ENCODE data around the gene CAMK2G.

Gene CAMK2G

DNA sequence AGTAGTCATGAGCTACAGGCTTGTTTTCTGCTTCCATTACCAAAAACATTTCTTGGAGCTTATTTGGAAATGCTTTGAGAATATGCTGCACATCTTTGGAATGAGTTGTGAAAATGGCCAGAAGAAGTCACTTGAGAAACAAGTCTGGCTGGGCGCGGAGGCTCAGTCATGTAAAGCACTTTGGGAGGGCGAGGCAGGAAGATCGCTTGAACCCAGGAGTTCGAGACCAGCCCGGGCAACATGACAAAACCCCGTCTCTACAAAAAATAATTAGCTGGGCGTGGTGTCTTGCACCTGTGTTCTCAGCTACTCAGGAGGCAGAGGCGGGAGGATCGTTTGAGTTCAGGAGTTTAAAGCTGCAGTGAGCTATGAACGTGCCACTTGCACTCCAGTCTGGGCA, 93.4 kb downstream of the CAMK2G start:
- peak overlapping the region; percentile 93 for H3K4me3 ChIP-seq (ENCODE audit: low read depth, low read length)

DNA sequence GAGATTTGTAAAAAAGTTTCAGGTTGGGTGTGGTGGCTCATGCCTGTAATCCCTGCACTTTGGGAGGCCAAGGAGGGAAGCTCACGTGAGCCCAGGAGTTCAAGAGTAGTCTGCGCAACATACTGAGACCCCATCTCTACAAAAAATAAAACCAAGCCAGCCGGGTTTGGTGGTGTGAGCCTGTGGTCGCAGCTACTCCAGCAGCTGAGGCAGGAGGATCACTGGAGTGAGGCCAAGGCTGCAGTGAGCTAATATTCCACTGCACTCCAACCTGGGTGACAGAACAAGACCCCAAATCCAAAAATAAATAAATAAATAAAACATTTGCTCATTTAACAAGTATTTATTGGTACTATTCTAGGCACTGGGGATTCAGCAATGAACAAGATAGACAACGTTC, 94.1 kb downstream of the CAMK2G start:
- no peak overlapping the region for H3K4me3 ChIP-seq (ENCODE audit: low read depth, low read length)

DNA sequence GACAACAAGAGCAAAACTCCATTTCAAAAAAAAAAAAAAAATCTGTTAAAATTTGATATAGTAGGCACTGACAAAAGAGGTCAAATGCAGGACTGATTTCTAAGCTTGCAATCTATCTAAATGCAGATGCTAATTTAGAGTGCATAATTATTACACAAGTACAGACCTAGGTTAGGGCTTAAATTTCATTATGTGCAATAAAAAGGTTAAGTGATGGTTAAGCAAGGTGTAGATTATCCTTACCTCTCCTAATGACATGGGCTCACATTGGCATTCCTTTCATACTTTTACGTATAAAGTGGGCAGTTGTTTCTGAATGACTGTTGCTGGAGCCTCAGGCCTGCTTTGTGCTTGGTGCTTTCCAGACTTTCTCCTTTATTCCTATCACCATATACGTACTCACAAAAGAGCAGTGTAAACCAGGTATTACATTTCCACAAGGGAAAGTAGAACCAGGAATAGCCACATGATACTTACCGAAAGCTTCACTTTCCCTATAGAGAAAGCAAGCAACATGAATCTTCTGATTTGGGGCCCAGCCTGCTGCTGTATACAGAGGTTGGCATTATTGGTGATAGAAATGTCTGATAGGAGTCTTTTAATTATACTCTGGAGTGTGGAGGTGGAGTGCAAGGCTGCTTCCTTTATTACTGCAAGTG, 94.7 kb downstream of the CAMK2G start:
- H3K4me3 ChIP-seq (ENCODE audit: low read depth, low read length): no peak overlapping the region

DNA sequence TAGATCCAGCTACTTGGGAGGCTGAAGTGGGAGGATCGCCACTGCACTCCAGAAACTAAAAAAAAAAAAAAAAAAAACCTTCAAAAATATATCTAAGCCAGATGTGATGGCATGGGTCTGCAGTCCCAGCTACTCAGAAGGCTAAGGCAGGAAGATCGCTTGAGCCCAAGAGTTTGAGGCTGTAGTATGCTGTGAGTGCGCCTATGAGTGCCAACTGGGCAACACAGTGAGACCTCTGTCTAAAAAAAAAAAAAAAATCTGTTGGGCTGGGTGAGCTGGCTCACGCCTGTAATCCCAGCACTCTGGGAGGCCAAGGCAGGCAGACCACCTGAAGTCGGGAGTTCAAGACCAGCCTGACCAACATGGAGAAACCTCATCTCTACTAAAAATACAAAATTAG, 95.3 kb downstream of the CAMK2G start:
- H3K4me3 ChIP-seq (ENCODE audit: low read depth, low read length): no peak overlapping the region

DNA sequence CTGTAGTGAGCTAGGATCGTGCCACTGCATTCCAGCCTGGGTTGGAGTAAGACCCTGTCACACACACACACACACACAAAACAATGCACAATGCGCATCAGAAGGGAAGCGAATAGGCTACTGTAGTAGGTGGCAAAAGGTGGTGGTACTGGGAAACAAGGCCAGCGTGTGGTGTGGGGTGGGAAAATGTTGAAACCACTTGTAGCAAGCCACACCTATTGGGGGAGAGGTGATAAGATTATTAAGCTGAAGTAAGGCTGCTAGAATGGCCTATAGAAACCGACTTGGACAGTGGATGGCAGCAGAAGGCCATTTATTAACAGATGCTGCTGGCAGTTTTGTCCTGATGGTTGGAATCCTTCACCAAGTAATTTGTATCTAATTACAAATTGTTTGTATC, 99.7 kb downstream of the CAMK2G start:
- H3K4me3 ChIP-seq (ENCODE audit: low read depth, low read length): no peak overlapping the region

DNA sequence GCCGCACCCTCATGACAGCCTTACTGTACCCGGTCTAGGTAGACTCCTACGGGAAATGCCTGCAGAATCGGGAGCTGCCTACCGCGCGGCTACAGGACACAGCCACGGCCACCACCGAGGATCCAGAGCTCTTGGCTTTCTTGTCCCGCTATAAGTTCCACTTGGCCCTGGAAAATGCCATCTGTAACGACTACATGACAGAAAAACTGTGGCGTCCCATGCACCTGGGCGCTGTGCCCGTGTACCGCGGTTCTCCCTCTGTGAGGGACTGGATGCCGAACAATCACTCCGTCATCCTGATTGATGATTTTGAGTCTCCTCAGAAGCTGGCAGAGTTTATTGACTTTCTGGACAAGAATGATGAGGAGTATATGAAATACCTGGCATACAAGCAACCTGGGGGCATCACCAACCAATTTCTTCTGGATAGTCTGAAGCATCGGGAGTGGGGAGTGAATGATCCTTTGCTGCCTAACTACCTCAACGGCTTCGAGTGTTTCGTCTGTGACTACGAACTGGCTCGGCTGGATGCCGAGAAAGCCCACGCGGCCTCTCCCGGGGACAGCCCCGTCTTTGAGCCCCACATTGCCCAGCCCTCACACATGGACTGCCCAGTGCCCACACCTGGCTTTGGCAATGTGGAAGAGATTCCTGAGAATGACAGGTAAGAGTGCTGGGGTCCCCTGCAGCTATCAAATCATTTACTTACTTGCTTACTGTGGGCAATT, 101.0 kb downstream of the CAMK2G start:
- H3K4me3 ChIP-seq (ENCODE audit: low read depth, low read length): peak overlapping the region; percentile 76

DNA sequence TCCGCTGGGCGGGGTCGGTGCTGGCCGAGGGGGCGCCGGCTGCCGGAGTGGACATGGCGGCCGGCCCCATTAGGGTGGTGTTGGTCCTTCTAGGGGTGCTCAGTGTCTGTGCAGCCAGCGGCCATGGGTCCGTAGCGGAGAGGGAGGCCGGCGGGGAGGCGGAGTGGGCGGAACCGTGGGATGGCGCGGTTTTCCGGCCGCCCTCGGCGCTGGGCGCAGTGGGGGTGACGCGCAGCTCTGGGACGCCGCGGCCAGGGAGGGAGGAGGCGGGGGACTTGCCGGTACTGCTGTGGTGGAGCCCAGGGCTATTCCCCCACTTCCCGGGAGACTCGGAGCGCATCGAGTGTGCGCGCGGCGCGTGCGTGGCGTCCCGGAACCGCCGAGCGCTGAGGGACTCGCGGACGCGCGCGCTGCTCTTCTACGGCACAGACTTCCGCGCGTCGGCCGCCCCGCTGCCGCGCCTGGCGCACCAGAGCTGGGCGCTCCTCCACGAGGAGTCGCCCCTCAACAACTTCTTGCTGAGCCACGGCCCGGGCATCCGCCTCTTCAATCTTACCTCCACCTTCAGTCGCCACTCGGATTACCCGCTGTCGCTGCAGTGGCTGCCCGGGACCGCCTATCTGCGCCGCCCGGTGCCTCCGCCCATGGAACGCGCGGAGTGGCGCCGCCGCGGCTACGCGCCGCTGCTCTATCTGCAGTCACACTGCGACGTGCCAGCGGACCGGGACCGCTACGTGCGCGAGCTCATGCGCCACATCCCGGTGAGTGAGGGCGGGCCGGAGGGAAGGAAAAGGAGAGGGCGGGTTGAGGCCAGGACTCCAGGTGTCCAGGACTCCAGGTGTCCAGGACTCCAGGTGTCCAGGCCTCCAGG, 101.8 kb downstream of the CAMK2G start:
- H3K4me3 ChIP-seq (ENCODE audit: low read depth, low read length): peak overlapping the region; percentile 76

DNA sequence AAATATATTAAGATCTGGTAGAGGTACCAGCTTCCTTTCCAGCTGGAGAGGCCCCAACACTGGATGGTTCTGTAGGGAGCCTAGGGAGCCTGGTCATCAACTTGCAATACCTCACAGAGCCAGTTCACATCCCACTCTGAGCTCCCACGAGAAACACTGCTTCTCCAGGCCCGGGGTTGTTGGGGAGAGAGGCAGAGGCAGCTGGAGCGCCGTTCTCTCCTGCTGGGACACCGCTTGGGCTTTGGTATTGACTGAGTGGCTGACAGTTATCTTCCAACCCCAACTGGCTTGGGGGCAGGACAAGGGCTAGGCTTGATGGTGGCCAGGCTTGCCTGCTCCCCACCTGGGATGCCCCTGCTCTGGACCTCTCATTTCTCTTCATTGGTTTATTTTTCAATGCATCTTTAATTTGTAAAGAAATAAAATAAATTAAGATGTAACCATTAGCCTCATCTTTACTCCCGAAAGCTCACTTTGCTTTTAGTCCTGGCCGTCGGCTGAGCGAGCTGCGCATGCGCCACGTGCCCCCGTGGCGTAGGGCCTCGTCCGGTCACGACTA, 102.6 kb downstream of the CAMK2G start:
- H3K4me3 ChIP-seq (ENCODE audit: low read depth, low read length): peak overlapping the region; percentile 76

DNA sequence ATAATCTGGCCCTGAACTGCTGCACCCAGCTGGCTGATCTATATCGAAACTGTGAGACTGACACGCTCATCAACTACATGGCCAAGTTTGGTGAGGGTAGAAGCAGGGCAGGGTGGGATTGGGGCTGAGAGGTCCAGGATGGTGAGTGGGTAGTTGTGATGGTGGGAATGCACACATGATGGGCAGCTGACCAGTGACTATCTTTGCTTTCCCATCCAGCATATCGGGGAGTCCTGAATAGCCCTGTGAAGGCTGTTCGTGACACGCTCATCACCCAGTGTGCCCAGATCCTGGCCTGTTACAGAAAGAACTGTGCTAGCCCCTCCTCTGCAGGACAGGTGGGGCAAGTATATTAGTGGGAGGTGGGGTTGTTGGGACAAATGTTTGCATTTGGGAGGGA, 105.0 kb downstream of the CAMK2G start:
- no peak overlapping the region for H3K4me3 ChIP-seq (ENCODE audit: low read depth, low read length)

DNA sequence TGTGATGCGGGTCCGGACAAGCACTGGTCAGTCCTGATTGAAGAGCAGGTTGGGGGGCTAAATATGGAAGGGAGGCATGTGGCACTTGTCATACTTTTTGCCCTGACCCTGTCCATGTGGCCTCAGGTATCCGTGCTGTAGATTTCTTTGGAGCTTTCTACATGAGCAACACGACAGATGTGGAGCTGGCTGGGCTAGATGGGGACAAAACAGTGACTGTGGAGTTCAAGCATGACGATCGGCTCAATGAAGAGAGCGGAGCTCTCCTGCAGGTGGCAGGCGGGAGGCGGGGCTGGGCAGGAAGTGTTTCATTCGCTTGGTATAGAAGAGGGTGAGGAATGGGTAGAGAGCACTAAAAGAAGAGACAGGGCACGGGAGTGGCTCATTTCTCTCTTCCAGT, 105.5 kb downstream of the CAMK2G start:
- H3K4me3 ChIP-seq (ENCODE audit: low read depth, low read length): no peak overlapping the region

DNA sequence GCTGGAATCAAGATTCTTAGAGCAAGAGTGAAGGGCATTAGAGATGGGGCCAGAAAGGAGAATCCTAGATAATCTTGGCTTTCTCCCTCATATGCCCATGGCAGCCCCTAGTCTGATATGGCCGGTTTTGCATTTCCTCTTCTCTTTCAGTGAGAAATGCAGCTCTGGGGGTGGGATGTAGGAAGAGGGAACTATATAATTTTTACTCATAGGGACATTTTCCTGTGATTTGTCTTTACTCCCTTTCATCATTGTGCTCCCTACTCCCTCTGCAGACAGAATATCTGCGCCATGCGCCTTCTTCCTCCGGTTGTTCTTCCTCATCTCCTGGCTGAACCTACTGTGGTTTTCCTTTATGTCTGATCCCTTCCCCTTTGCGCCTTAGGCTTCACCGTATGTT, 109.3 kb downstream of the CAMK2G start:
- no peak overlapping the region for H3K4me3 ChIP-seq (ENCODE audit: low read depth, low read length)

DNA sequence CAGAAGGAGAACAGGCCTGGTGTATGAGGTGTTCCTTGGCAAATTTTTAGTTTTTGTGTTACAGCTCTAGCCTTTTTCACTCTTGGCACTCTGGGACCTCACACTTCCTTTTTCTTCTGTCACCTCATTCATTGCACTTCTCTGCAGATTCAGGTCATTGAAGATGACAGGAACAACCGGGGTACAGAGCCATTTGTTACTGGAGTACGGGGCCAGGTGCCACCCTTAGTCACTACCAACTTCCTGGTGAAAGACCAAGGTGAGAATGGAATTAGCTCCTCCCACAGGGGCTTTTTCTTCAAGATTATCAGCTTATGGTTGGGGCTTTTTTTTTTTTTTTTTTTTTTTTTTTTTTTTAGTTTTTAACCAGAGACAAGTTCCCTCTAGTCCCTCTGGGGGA, 111.0 kb downstream of the CAMK2G start:
- no peak overlapping the region for H3K4me3 ChIP-seq (ENCODE audit: low read depth, low read length)

DNA sequence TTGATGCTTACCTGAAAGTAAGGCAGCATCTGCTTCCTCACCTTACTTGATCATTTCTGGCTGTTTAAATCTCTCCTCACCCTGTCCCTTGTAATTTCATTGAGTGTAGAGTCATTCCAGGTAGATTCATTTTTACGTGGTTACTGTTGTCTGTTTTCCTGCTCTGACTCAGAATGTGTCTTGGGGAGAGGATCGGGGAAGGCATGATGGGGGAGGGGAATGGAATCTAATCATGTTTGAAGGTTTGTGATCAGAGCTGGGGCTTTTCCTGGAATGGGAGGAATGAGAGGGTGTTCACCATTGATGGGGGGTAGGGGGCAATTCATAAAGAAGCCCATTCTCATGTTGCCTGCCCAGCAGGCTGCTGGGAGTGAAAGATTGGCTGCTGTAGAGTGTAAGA, 111.4 kb downstream of the CAMK2G start:
- no peak overlapping the region for H3K4me3 ChIP-seq (ENCODE audit: low read depth, low read length)

All from iPS-11a (cell line).